HUES6 (cell line): Measurements from ENCODE around the gene MICAL2.

Experiments
- H3K27ac ChIP-seq: 2 replicates; pipeline ENCODE4 v1.7.0; 2013; ENCODE audit warnings: low read depth, mild to moderate bottlenecking, low read length, inconsistent platforms
- H3K27me3 ChIP-seq: 2 replicates; pipeline ENCODE4 v1.6.1; 2013; ENCODE audit warnings: low read length; ENCODE audit not compliant: control insufficient read depth, insufficient read depth
- H3K36me3 ChIP-seq: 2 replicates; pipeline ENCODE4 v1.6.1; 2013; ENCODE audit warnings: low read length; ENCODE audit not compliant: control insufficient read depth, insufficient read depth
- H3K4me1 ChIP-seq: 2 replicates; pipeline ENCODE4 v1.6.1; 2013; ENCODE audit warnings: low read length; ENCODE audit not compliant: control insufficient read depth, insufficient read depth
- H3K4me3 ChIP-seq: 2 replicates; pipeline ENCODE4 v1.5.1; 2013; ENCODE audit warnings: low read depth, low read length
- H3K9ac ChIP-seq: one replicate; pipeline ENCODE4 v1.6.1; 2013; ENCODE audit warnings: mild to moderate bottlenecking, low read length
- H3K9me3 ChIP-seq: 2 replicates; pipeline ENCODE4 v1.6.1; 2013; ENCODE audit warnings: low read depth, low read length; ENCODE audit not compliant: control insufficient read depth, insufficient read depth

The MICAL2 gene

DNA sequence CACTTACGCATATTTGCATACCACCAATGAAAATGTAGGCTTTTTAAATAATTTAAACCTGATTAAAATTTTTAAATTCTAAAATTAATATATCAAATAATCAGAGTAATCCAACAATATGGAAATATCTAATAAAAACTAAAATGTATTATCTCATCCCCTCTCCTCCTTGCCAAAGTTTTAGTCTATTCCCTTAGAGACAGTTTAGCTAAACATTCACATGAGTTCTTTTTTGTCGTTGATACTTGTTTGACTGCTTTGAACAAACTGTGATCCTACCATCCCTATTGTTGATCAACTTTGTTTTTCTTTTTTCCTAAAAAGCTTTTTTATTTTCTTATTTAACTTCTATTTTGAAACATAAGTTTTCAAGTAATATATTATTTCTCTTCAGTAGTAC lies 185.6 kb downstream of the MICAL2 start:
- H3K4me1 ChIP-seq = no peaks in the 10 kb centered on the region
- no peak overlapping the region for H3K9ac ChIP-seq
- no peaks in the 10 kb centered on the region for H3K36me3 ChIP-seq
- H3K4me3 ChIP-seq = no peak overlapping the region
- H3K27me3 ChIP-seq = no peaks in the 10 kb centered on the region
- peaks cover 3% of the 10 kb centered on the region; the same call in 1 of the 2 replicates for H3K9me3 ChIP-seq
- H3K27ac ChIP-seq = no peak overlapping the region

DNA sequence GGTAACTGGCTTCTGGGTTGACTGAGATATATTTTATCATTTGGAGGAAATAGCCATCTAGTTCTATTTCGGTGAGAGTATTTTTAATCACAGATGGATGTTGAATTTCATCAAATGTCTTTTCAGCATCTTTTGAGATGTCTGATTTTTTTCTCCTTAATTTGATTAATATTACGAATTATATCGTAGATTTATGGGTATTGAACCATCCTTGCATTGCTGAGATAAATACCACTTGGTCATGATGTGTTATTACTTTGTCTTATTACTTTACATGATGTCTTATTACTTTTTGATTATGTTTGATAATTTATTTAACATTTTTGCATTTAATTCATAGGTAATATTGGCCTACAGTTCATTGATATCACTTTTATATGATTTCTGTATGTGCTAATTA lies 188.2 kb downstream of the MICAL2 start:
- peaks cover 3% of the 10 kb centered on the region; the same call in 1 of the 2 replicates for H3K9me3 ChIP-seq
- H3K27ac ChIP-seq = no peak overlapping the region
- no peak overlapping the region for H3K4me3 ChIP-seq
- H3K9ac ChIP-seq = no peak overlapping the region
- H3K4me1 ChIP-seq = no peaks in the 10 kb centered on the region
- no peaks in the 10 kb centered on the region for H3K36me3 ChIP-seq
- H3K27me3 ChIP-seq = no peaks in the 10 kb centered on the region

DNA sequence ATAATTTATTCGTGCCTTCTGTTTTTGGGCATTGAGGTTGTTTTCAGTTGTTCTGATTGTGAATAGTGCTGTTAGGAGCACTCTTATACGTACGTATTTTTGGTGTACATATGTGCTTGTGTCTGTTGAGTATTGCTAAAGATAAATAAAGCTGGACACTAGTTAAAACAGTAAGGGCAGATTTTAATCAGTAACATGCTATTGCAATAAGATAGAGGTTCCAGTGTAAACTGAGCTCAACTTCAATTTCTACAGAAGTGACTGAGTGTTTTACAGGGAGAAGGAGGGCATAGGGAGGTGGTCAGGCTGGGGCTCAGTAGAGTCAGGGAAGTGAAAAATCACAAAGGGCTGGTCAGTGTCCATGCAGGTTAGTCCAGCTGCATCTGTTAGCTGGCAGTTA lies 191.0 kb downstream of the MICAL2 start:
- H3K27me3 ChIP-seq = no peaks in the 10 kb centered on the region
- no peak overlapping the region for H3K9ac ChIP-seq
- H3K4me1 ChIP-seq = no peaks in the 10 kb centered on the region
- no peak overlapping the region for H3K4me3 ChIP-seq
- no peak overlapping the region for H3K27ac ChIP-seq
- no peaks in the 10 kb centered on the region for H3K36me3 ChIP-seq
- peaks cover 3% of the 10 kb centered on the region; the same call in 1 of the 2 replicates for H3K9me3 ChIP-seq

DNA sequence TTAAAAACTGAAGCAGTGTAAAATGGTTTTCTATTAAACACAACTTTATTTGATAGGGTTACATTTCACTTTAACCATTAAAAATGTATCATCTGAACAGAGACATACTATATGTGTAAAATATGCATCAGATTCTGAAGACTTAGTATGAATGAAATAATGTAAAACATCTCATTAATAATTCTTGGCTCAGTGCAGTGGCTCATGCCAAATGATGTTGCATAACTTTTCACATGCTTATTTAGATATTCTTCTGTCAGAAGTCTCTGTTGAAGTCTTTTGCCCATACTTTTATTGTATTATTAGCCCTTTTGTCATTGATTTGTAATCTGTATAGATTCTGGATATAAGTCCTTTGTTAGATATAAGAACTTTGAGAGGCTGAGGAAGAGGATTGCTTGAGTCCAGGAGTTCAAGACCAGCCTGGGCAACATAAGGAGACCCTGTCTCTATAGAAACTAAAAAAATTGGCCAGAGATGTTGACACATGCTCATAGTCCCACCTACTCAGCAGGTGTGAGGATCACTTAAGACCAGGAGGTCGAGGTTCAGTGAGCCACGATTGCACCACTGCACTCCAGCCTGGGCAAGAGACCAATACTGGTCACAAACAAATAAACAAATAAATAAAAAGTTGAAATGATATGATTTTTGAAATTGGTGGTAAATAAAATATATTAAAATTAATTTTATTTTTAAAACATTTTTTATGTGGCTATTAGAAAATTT lies 193.2 kb downstream of the MICAL2 start:
- no peaks in the 10 kb centered on the region for H3K36me3 ChIP-seq
- H3K27ac ChIP-seq = no peak overlapping the region
- peaks cover under 1% of the 10 kb centered on the region; the same call in 1 of the 2 replicates for H3K9me3 ChIP-seq
- no peaks in the 10 kb centered on the region for H3K27me3 ChIP-seq
- H3K9ac ChIP-seq = no peak overlapping the region
- no peaks in the 10 kb centered on the region for H3K4me1 ChIP-seq
- H3K4me3 ChIP-seq = no peak overlapping the region

DNA sequence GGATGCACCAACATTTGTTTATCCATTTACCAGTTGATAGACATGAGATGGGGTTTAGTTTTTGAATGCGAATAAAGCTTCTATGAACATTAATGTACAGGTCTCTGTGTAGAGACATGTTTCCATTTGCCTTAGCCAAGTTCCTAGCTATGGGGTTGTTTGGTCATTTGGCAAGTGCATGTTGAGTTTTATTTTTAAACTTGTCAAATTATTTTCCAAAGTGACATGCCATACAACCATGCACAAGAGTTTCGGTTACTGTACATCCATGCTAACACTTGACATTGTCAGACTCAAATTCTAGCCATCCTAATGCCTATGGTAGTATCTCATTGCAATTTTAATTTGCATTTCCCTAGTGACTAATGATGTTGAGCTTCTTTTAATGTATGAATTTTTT lies 196.4 kb downstream of the MICAL2 start:
- Histone ChIP-seq H3K9ac (no peak overlapping the region), H3K36me3 (no peaks in the 10 kb centered on the region), H3K4me3 (no peak overlapping the region), H3K27me3 (no peaks in the 10 kb centered on the region), H3K4me1 (no peaks in the 10 kb centered on the region), H3K9me3 (no peaks in the 10 kb centered on the region), H3K27ac (no peak overlapping the region)

DNA sequence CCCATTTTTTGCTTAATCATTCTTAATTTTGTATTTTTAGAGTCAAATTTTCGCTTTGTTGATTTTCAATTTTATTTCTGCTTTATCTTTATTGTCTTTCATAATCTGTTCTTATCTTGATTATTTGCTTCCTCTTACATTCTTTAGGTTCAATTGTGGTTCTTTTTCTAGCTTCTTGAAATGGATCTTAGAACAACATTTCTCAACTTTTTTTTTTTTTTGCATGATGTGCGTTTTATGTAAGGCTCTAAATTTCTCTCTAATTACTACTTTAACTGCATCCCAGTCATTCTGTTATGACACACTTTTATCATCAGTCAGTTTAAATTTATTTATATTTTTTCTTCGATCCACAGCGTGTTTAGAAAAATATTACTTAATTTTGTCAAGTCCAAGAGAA lies 201.7 kb downstream of the MICAL2 start:
- no peak overlapping the region for H3K27ac ChIP-seq
- no peak overlapping the region for H3K4me3 ChIP-seq
- peaks cover 15% of the 10 kb centered on the region; the same call in 1 of the 2 replicates for H3K9me3 ChIP-seq
- H3K9ac ChIP-seq = no peak overlapping the region
- no peaks in the 10 kb centered on the region for H3K4me1 ChIP-seq
- H3K36me3 ChIP-seq = no peaks in the 10 kb centered on the region
- no peaks in the 10 kb centered on the region for H3K27me3 ChIP-seq
